Fibroblast of the aortic adventitia (primary cell): Measurements from ENCODE around the gene STMP1. TPM values are rescaled to one million over a fixed set of nuclear protein-coding genes. Genes with fewer than 3 reads are reported as not detected.
A peak's percentile ranks its signal among the peaks of the same experiment; 100 is the strongest.

Experiments
- DNase-seq: peaks from one replicate; pipeline ENCODE4 v3.0.0-alpha.2; 2010; ENCODE audit warnings: low read depth
- H3K4me3 ChIP-seq: 2 replicates; pipeline ENCODE4 v1.5.1; 2011; ENCODE audit warnings: low read depth, mild to moderate bottlenecking, control low read depth, low read length, moderate library complexity
- total RNA-seq: library from RNA; depleted of rRNA; stranded (reverse); fragments of >200 nt; gene quantifications from 2 replicates; pipeline ENCODE4 v1.2.3, GENCODE V29; 2012; ENCODE audit warnings: low replicate concordance
- TF ChIP-seq, protein P1 (sequence below): IDR thresholded peaks from 2 replicates; pipeline ENCODE4 v1.5.1; 2011; ENCODE audit warnings: mild to moderate bottlenecking, low read length, control low read depth, inconsistent platforms; ENCODE audit not compliant: insufficient read depth

Gene STMP1
- total RNA-seq, 1 donor, result 29.8 TPM

DNA sequence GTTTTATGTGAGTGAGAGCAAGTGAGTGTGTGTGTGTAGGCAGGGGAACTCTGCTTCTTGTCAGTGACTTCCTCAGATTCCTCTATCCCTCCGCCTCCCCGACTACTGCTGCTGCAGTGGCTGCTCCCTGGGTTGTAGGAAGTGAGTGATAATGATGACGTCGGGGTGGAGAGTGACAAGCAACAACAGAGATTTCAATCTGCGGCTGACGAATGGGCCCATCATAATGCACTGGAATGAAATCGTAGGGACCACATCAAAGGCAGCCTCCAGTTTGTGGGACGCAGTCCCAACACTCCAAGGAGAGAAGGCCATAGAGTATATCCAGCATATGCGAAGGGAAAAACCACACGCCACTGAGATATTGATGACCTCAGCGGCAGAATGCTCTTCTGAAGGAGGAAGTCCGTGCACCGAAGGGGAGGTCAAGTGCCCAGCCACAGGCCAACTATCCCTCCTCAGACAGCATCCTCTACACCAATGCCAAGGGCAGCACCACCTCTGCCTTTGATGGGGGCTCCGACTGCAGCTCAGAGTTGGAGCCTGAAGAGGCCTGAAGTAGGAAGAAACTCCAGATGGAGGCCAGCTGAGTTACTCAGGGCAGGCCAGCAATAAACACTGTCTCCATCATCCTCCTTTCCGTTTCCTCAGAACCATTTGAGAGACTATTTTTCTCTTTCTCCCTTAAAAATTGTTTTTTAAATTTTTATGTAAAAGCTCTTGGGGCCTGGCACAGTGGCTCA lies 11.3 kb upstream of the STMP1 start:
- DNase-seq, result peak; percentile 35
- H3K4me3 ChIP-seq, result no peak overlapping the region
- TF ChIP-seq, protein P1, sequence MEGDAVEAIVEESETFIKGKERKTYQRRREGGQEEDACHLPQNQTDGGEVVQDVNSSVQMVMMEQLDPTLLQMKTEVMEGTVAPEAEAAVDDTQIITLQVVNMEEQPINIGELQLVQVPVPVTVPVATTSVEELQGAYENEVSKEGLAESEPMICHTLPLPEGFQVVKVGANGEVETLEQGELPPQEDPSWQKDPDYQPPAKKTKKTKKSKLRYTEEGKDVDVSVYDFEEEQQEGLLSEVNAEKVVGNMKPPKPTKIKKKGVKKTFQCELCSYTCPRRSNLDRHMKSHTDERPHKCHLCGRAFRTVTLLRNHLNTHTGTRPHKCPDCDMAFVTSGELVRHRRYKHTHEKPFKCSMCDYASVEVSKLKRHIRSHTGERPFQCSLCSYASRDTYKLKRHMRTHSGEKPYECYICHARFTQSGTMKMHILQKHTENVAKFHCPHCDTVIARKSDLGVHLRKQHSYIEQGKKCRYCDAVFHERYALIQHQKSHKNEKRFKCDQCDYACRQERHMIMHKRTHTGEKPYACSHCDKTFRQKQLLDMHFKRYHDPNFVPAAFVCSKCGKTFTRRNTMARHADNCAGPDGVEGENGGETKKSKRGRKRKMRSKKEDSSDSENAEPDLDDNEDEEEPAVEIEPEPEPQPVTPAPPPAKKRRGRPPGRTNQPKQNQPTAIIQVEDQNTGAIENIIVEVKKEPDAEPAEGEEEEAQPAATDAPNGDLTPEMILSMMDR, result no peak

DNA sequence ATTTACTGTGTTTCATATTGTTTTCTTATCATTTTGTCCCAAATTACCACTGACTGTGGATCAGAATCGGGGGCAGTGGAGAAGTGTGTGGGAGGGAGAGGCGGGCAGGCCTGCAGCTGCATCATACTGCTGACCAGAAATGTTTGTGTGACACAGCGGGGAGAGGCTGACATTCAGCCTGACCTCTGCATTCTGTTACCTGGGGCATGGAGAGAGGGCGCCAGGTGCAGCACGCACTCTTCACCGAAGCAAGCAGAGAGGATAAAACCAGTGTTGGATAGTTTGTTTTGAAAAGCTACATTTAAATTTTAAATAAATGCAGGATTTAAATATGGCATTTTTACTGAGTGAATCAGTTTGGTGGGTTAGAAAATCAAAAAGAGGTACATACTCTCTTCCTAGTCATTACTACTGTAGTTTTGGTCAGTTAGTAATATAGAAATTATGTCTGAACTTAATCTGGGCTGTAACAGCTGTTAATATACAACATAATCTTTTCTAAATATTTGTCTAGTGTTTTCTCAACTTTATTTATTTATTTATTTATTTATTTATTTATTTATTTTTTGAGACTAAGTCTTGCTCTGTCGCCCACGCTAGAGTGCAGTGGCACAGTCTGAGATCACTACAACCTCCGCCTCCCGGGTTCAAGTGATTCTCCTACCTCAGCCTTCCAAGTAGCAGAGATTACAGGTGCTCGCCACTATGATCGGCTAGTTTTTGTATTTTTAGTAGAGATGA lies 8.8 kb upstream of the STMP1 start:
- H3K4me3 ChIP-seq, result no peak overlapping the region
- no peak for DNase-seq
- TF ChIP-seq, protein P1, result no peak

DNA sequence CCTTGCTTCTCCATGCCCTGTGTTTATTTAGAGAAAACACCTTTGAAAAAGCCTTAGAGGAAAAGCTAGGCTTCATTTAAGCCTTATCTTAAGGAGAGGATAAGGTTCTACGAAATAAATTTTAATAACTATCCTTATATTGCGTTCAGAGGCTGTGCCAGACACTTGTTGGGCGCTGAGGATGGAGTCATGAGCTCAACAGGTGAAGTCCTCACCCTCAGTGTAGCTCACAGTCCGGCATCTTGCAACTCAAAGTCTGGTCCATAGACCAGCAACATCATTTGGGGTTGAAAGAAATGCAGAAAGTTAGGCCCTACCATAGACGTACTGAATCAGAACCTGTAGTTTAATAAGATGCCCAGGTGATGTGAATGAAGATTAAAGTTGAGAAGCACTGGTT lies 3.8 kb upstream of the STMP1 start:
- no peak overlapping the region for H3K4me3 ChIP-seq
- DNase-seq, result no peak
- TF ChIP-seq, protein P1, result no peak

DNA sequence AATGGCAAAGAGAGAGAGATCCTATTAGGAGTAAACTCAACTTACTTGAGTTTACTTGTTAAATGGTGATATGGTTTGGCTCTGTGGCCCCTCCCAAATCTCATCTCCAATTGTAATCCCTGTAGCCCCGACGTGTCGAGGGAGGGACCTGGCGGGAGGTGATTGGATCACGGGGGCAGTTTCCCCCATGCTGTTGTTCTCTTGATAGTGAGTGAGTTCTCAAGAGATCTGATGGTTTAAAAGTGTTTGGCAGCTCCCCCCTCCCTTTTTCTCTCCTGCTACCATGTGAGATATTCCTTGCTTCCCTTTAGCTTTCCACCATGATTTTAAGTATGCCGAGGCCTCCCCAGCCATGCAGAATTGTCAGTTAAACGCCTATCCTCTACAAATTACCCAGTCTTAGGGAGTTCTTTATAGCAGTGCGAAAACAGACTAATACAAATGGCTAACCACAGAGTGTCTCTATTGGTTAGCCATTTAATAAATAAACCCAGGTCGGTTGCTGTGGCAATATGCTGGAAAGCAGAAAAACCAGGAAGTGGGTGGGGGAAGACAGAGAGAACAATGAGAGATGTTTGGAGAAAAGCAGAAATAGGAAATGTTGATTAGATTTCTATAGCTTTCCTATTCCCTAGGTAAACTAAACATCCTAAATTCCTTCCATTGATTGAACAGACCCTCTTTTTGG lies 3.0 kb upstream of the STMP1 start:
- TF ChIP-seq, protein P1, result no peak
- H3K4me3 ChIP-seq, result no peak overlapping the region
- DNase-seq, result no peak

DNA sequence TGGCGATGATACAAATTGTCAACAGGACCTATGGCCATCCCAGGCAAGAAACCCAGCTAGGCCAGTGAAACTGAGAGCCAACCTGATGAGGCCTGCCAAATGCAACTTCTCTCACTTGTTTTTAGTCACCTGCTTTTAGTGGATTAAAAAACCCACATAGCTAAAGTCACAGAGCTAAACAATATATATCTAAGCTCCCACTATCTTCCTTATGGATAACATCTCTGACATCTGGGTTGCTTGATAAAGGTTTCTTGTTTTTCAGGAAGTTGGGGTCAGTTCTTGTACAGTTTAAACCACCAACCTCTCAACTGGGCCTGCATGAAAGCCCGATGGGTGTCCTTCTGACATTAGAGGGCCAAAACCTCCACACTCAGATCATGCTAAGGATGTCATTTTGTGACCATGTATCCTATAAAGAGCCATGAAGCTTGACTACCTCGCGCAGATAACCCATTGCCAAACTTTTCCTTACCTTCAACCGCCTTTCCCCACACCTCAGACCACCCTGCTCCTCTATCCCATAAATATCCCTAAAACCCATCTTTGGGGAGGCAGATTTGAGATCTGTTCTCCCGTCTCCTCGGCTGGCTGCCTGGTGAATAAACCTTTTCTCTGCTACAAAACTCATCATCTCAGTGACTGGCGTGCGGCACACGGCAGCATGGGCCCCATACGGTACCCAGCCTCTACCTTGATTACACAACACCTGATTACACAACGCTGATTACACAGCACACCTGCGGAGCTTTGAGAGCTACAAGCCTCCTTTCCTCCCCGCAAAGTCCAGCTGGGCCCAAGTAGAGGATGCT lies 797 bp upstream of the STMP1 start:
- peak overlapping the region; percentile 66 for H3K4me3 ChIP-seq
- TF ChIP-seq, protein P1, result no peak
- no peak for DNase-seq

DNA sequence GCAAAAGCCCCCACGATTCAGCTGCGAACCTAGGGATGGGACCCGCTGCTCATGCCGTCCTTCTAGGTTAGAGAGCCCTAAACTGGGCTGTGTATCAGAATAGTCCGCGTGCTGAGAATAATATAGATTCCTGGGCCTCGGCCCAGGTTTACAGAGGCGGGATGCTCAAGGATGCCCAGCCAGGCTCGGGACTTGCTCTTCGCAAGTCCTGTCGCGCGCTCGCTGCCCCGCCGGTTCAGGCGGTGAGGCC lies 266 bp upstream of the STMP1 start:
- no peak for DNase-seq
- peak overlapping the region; percentile 66 for H3K4me3 ChIP-seq
- TF ChIP-seq, protein P1, result no peak
